AG20443 (cell line): Measurements from ENCODE around the gene CCDC181.
"Not testable (repeated sequence)": the region's sequence is repeated elsewhere in the genome, so short reads cannot be mapped to it uniquely, and the experiment has no call there.

ENCODE experiments used
- DNase-seq: peaks from one replicate; pipeline ENCODE4 v3.0.0; 2012; ENCODE audit warnings: low spot score, mixed read lengths

CCDC181 gene

GRCh38 chr1:169427081-169427641 is at the start of gene CCDC181:
TSS of gene CCDC181 (minus strand) at chr1:169427474. CDS start at chr1:169424927, 2,547 bp downstream.
- peak; percentile 53 for DNase-seq

- no peak for DNase-seq
Measured at GRCh38 chr1:169475806-169476387, 48.6 kb upstream of the CCDC181 start.

GRCh38 chr1:169474302-169474995 is 47.2 kb upstream of the CCDC181 start:
- DNase-seq, result no peak

GRCh38 chr1:169473347-169473746 is 46.1 kb upstream of the CCDC181 start:
- no peak for DNase-seq

- no peak for DNase-seq
Measured at GRCh38 chr1:169472738-169473137, 45.5 kb upstream of the CCDC181 start.

DNA sequence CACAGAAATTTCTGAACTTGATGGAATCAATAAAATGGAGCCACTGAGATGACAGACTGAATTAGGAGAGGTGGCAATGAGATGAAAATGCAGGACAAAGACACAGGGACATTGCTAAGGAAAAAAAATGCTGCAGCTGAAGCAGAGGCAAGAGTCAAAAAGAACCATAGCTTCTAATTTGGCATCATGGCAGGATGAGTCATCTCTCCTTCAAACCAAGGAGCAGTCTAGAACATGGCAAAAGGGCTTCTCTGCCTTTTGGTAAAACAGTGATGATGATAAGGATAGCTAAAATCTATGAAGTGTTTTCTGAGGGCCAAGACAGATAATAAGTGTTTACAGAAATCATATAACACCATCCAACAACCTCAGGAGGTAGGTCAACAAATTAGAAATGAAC is 41.7 kb upstream of the CCDC181 start:
- no peak for DNase-seq

GRCh38 chr1:169466259-169467230 is 39.3 kb upstream of the CCDC181 start:
- DNase-seq, result peak; percentile 43

GRCh38 chr1:169465281-169465680 is 38.0 kb upstream of the CCDC181 start:
- no peak for DNase-seq

- DNase-seq, result no peak
Measured at GRCh38 chr1:169462385-169462784, 35.1 kb upstream of the CCDC181 start.

DNA sequence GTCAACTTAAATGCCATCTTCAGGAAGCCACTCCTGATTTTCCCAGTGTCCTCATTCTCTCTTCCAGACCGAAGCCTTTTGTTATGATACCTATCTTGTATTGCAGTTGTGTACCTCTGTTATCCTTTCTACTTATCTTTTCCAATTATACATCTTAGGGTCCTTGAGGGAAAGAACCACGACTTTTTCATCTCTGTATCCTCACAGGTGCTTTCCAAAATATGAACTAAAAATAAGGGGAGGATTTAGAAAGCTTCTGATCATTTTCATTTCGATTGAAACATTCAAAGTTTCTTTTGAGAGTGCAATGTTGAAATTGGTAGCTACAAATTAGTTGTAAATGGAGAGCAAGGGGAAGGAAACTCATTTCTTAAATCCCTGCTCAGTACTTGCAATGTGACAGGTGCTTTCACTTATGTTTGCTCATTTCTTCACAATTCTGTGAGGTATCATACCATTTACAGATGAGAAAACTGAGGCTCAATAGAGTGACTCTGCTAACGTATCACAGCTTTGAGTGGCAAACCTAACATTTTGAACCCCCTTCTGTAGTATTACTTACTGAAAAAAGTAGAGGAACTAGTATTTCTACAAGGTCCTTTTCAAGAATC is 34.2 kb upstream of the CCDC181 start:
- DNase-seq, result no peak

DNA sequence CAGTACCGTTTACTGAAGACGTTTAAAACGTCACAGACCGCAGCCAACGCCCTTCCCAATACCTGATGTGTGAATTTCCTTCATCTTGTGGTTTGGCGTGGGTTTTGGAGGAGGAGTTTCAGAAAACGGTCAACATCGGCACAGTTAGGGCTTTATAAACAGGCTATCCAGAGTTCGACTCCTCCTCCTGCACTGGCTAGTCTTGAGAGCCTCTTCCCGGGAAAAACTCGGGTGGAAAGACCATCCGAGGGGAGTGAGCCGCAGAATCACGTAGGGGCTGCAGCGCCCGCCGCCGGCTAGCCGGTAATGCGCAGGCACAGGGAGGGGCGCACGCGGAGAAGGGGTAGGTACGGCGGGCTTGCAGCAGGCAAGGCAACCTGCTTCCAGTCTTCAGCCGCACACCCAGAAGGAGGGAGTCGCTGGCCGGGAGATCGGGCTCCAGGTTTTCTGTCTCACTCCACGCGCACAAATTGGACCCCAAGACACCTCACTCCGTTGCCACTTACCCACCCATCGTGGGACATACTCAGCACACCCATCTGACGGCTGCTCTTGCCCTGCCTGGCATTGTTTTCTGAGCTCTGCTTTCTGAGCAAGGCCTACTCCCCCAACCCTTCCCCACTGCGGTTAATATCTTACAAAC is 33.0 kb upstream of the CCDC181 start:
- DNase-seq, result peak; percentile 41

DNA sequence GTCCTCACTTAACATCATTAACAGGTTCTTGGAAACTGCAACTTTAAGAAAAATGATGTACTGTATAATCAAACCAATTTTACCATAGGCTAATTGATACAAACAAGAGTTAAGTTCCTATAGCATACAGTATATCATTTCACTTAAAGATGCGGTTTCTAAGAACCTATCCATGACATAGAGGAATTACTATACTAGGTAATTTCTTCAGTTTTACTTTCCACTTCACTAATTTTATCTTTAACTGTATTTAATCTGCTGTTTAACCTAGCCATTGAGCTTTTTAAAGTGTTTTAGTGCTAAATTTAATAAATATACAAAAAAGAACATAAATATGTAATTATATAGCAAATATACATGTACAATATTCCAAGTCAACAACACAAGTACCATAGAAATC is 30.2 kb upstream of the CCDC181 start:
- no peak for DNase-seq

- DNase-seq, result no peak
Measured at GRCh38 chr1:169456029-169456428, 28.8 kb upstream of the CCDC181 start.

GRCh38 chr1:169452921-169453320 is 25.6 kb upstream of the CCDC181 start:
- DNase-seq, result no peak

- no peak for DNase-seq
Measured at GRCh38 chr1:169451218-169451824, 24.0 kb upstream of the CCDC181 start.

DNA sequence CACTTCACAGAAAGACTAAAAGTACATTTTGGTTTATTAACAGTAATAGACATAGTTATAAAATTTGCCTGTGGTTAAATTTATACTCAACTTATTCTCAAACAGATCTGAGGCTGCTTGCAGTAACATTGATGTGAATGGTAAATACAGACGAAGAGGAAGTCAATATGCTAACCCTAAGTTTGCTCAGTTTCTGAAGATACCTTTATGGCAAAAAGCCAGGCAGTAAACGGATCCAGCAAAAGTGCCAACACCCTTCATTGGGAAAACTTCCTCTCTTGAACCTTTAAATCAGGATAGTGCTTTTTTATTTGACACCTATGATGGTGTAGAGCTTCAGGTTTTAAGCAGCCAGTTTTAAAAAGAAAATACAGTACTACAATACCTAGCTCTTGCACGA is 16.6 kb upstream of the CCDC181 start:
- DNase-seq, result no peak

DNA sequence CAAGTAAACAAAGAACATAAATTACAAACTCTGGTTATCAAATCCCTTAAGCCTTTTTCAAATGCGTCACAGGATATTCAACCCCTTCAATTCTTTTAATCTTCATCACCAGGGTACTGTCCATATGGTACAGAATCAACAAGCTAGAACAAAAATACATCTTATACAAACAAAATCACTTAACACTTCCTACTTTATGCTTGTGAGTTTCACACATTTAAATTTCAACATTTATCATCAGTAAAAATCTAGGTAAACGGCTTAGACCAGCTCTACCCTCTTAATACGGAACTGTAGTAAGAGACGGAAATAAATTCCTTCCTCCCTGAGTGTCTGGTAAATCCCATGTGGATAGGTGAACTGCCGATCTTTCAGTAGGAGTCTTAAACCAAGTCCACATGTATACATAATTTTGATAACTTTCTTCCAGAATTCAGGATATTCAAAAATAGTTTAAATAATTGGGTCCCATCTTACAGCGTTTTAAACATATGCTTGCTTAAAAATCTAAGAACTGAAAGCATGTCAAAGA is 1.0 kb downstream of the CCDC181 start:
- no peak for DNase-seq

- no peak for DNase-seq
Measured at GRCh38 chr1:169421309-169421708, 6.0 kb downstream of the CCDC181 start.

DNA sequence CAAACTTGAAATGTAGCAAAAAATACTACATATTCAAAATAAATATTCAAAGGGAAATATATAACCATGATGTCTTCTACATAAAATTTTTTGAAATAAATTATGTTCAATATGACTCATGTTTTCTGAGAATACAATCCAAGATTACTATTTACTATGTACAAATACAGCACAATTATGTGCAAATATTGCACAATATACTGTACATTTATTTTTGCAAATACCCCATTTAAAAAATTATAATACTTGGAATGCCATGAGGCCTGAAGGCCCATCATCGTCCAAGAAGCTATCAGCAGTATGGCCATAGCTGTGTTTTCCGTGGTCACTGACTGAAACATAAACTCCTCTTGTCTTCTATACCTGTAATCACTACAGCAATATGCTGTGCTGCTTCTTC is 12.3 kb downstream of the CCDC181 start:
- DNase-seq, result no peak

- DNase-seq, result not testable (repeated sequence)
Measured at GRCh38 chr1:169408340-169408739, 18.9 kb downstream of the CCDC181 start.

GRCh38 chr1:169402578-169402977 is 24.7 kb downstream of the CCDC181 start:
- DNase-seq, result not testable (repeated sequence)
